K562 (cell line): ENCODE data around the gene ATAD3B. TPM values are rescaled to one million over a fixed set of nuclear protein-coding genes. Genes with fewer than 3 reads are reported as not detected.

Source experiments
- BHLHE40 ChIP-seq: IDR thresholded peaks from 2 replicates; pipeline ENCODE4 v1.6.1; 2011; ENCODE audit warnings: low read length, improper control_type of control experiment
- CBFA2T3 ChIP-seq: fragments of 450-650 bp; IDR thresholded peaks from 2 replicates; pipeline ENCODE4 v1.6.1; 2017
- CC2D1A ChIP-seq: fragments of 450-650 bp; IDR thresholded peaks from 2 replicates; pipeline ENCODE4 v1.6.1; 2017; ENCODE audit warnings: mild to moderate bottlenecking
- CHCHD3 ChIP-seq: fragments of 250-450 bp; sonication (Bioruptor Pico); IDR thresholded peaks from 2 replicates; pipeline ENCODE4 v2.1.2; 2022; ENCODE audit warnings: mild to moderate bottlenecking
- CLOCK ChIP-seq: fragments of 250-450 bp; sonication (Bioruptor Pico); IDR thresholded peaks from 2 replicates; pipeline ENCODE4 v1.4.0; 2020; ENCODE audit warnings: mild to moderate bottlenecking, moderate library complexity, borderline replicate concordance
- CREB3 ChIP-seq: fragments of 450-650 bp; conservative IDR thresholded peaks from 2 replicates; pipeline ENCODE4 v1.6.1; 2016; ENCODE audit warnings: missing genetic modification characterization, low read depth, mild to moderate bottlenecking, missing compliant biosample characterization, moderate library complexity
- ELF1 ChIP-seq: fragments of 200-800 bp; sonication (Bioruptor generic); IDR thresholded peaks from 2 replicates; pipeline ENCODE4 v1.6.1; 2016; ENCODE audit warnings: missing genetic modification characterization, missing compliant biosample characterization
- IFI16 ChIP-seq: fragments of 250-450 bp; sonication (Bioruptor Pico); IDR thresholded peaks from 2 replicates; pipeline ENCODE4 v2.1.2; 2022; ENCODE audit warnings: mild to moderate bottlenecking, inconsistent platforms
- NBN ChIP-seq: fragments of 450-650 bp; IDR thresholded peaks from 2 replicates; pipeline ENCODE4 v1.6.1; 2016; ENCODE audit warnings: low read depth, mild to moderate bottlenecking
- PHTF2 ChIP-seq: fragments of 250-450 bp; sonication (Bioruptor Pico); IDR thresholded peaks from 2 replicates; pipeline ENCODE4 v1.5.0; 2021; ENCODE audit warnings: mild to moderate bottlenecking
- POLR2A ChIP-seq: fragments of 450-650 bp; conservative IDR thresholded peaks from 2 replicates; pipeline ENCODE4 v1.6.1; 2016
- RHOXF2B ChIP-seq: fragments of 250-450 bp; sonication (Bioruptor Pico); conservative IDR thresholded peaks from 2 replicates; pipeline ENCODE4 v1.5.1; 2021
- TBL1XR1 ChIP-seq, 2 experiments: IDR thresholded peaks; 2 replicates each; pipeline ENCODE4 v1.6.1; 2012; ENCODE audit warnings: improper control_type of control experiment in 2 of 2, low read length in 2 of 2, mild to moderate bottlenecking in 1 of 2
- TEAD4 ChIP-seq, 2 experiments: sonication (generic) in 1 of 2; formaldehyde crosslinking in 1 of 2; IDR thresholded peaks; 2 replicates each; pipeline versions ENCODE4 v1.6.1 to v1.8.0; 2012 to 2022; ENCODE audit warnings: borderline replicate concordance in 1 of 2, inconsistent platforms in 1 of 2, low read length in 1 of 2, mild to moderate bottlenecking in 1 of 2, missing genetic modification reagents in 1 of 2
- ZBTB8A ChIP-seq: fragments of 450-650 bp; IDR thresholded peaks from 2 replicates; pipeline ENCODE4 v1.6.1; 2018; ENCODE audit warnings: mild to moderate bottlenecking, moderate library complexity; ENCODE audit not compliant: partially characterized antibody
- ZC3H4 ChIP-seq: sonication (generic); formaldehyde crosslinking; IDR thresholded peaks from 2 replicates; pipeline ENCODE4 v1.9.0; 2021; ENCODE audit warnings: missing genetic modification reagents, borderline replicate concordance
- ZFP1 ChIP-seq: fragments of 450-650 bp; formaldehyde crosslinking; IDR thresholded peaks from 2 replicates; pipeline ENCODE4 v1.4.0; 2020; ENCODE audit warnings: mild to moderate bottlenecking, mixed read lengths
- ZFP91 ChIP-seq: sonication (generic); formaldehyde crosslinking; IDR thresholded peaks from 2 replicates; pipeline ENCODE4 v1.8.0; 2022; ENCODE audit warnings: mild to moderate bottlenecking, missing genetic modification reagents
- ZNF121 ChIP-seq: sonication (generic); formaldehyde crosslinking; conservative IDR thresholded peaks from 2 replicates; pipeline ENCODE4 v1.8.0; 2022; ENCODE audit warnings: missing genetic modification reagents
- ZNF444 ChIP-seq: fragments of 250-450 bp; sonication (Bioruptor Pico); IDR thresholded peaks from 2 replicates; pipeline ENCODE4 v1.4.0; 2020; ENCODE audit warnings: mild to moderate bottlenecking, moderate library complexity
- ZNF445 ChIP-seq: fragments of 250-450 bp; sonication (Bioruptor Pico); IDR thresholded peaks from 2 replicates; pipeline ENCODE4 v1.4.0; 2020; ENCODE audit warnings: low read depth, mild to moderate bottlenecking, moderate library complexity
- ZNF551 ChIP-seq: fragments of 250-450 bp; sonication (Bioruptor Pico); IDR thresholded peaks from 2 replicates; pipeline ENCODE4 v1.5.0; 2021; ENCODE audit warnings: mild to moderate bottlenecking, moderate library complexity
- ZNF695 ChIP-seq: fragments of 450-650 bp; formaldehyde crosslinking; IDR thresholded peaks from 2 replicates; pipeline ENCODE4 v1.4.0; 2020; ENCODE audit warnings: mild to moderate bottlenecking, moderate library complexity
- ZNF766 ChIP-seq: fragments of 200-800 bp; sonication (Bioruptor generic); conservative IDR thresholded peaks from 2 replicates; pipeline ENCODE4 v1.6.1; 2016; ENCODE audit warnings: missing genetic modification characterization, missing compliant biosample characterization
- ZNF778 ChIP-seq: fragments of 450-650 bp; formaldehyde crosslinking; IDR thresholded peaks from 2 replicates; pipeline ENCODE4 v1.4.0; 2020; ENCODE audit warnings: mild to moderate bottlenecking, moderate library complexity
- polyA plus RNA-seq, 8 experiments: library from polyadenylated mRNA; depleted of rRNA in 4 of 8; stranded (reverse) in 5 of 8; unstranded in 3 of 8; fragments of >200 nt; fragmentation: Nextera tagmentation in 2 of 8; fragmentation: Illumina TruSeq in 1 of 8; extraction: Ambion mirVana in 2 of 8; extraction: Trizol in 1 of 8; gene quantifications; 2 replicates each; pipeline versions ENCODE4 v1.2.1 to v1.2.3, GENCODE V29; 2011 to 2014; ENCODE audit warnings: inconsistent platforms in 1 of 8, missing spikeins in 1 of 8
- total RNA-seq, 7 experiments: library from RNA; depleted of rRNA in 6 of 7; stranded (reverse); fragments of >200 nt in 6 of 7; fragmentation: Illumina TruSeq in 2 of 7; extraction: Trizol in 2 of 7; gene quantifications; 2 replicates each; pipeline versions ENCODE4 v1.2.1 to v1.2.3, GENCODE V29; 2011 to 2021; ENCODE audit warnings: low replicate concordance in 1 of 7

The ATAD3B gene
- total and polyA plus RNA-seq, 9 of the 15 experiments (the other 6 are each of a cell fraction or from before 2014, with no cell fraction given), result 0.07 to 113 (median 27.7) TPM

- TF ChIP-seq ELF1 (tag) (peak; percentile 82), ZNF551 (CRISPR knock-in tag) (no peak), CC2D1A (no peak), RHOXF2B (CRISPR knock-in tag) (no peak), ZNF445 (CRISPR knock-in tag) (no peak), ZNF766 (CRISPR knock-in tag) (0 out of 2 replicates have a peak, but pooled peaks have one; percentile 12), PHTF2 (CRISPR knock-in tag) (no peak), ZNF121 (CRISPR knock-in tag) (no peak), POLR2A (no peak), ZFP1 (CRISPR knock-in tag) (no peak), CBFA2T3 (peak; percentile 54), ZNF778 (no peak), CREB3 (tag) (peak; percentile 18), BHLHE40 (peak; percentile 57), CLOCK (CRISPR knock-in tag) (no peak), ZC3H4 (CRISPR knock-in tag) (no peak), ZFP91 (CRISPR knock-in tag) (0 out of 2 replicates have a peak, but pooled peaks have one; percentile 21), ZNF444 (CRISPR knock-in tag) (no peak), TBL1XR1 (IDR thresholded peaks at IDR 0.05; ENCODE audit: low read length in 2 of 2) (peak in 1 of 2 experiments; percentile 71; a peak in 2 of 4 replicates), NBN (0 out of 2 replicates have a peak, but pooled peaks have one; percentile 72), IFI16 (no peak), ZBTB8A (no peak), CHCHD3 (CRISPR knock-in tag) (no peak), ZNF695 (no peak), TEAD4 (IDR thresholded peaks at IDR 0.05; ENCODE audit: low read length) (peak; percentile 56; the same call in 1 of the 2 replicates), TEAD4 (CRISPR knock-in tag; IDR thresholded peaks at IDR 0.05; ENCODE audit: borderline replicate concordance) (no peak)
These were observed 38.4 kb upstream of the ATAD3B start (continued) for GRCh38 chr1:1432951-1433803.
